ENCODE data around the gene OGA. TPM values are rescaled to one million over a fixed set of nuclear protein-coding genes. Genes with fewer than 3 reads are reported as not detected.

Gene OGA
- total and polyA plus RNA-seq, 2 donors (not counting 3 experiments of a cell fraction or from before 2014, with no cell fraction given), result 30.8 to 118 TPM

DNA sequence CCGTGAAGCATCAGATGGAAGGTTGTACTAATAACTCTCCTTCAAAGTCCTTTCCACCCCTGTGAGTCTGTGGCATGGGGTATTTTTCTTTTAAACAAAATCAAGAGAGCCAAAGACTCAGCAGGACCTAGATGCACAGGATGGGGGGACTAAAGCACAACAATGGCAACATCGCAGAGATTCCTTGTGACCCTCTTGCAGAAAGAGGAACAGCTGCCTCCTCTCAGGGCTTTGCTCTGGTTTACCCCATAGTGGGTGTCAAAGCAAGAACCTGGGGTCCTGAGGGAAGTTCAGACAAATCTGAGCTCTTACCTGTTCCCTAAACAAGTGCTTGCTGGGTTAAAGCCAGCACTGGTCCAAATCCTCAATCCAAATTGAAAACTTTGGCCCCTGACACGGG, 81.6 kb downstream of the OGA start:
- intact Hi-C loops (cut with micrococcal nuclease) (no loop called here), dilution Hi-C loops (cut with MboI; ENCODE audit: extremely low pct_ligation_motif_present, low sequenced_read_pairs) (no loop called here)
- FAIRE-seq (no peak), DNase-seq (ENCODE audit: low read depth, low spot score) (no peak)
- H3K36me3 ChIP-seq (ENCODE audit: control insufficient read depth in 2 of 2, extremely low read depth in 1 of 2, insufficient read depth in 2 of 2, low read length in 2 of 2), result no peaks in the 10 kb centered on the region
- no peaks in the 10 kb centered on the region for H3K9me3 ChIP-seq (replicated peaks; ENCODE audit: control insufficient read depth, insufficient read depth, low read length)
- H3K27me3 ChIP-seq (ENCODE audit: control insufficient read depth in 2 of 2, insufficient read depth in 2 of 2, low read length in 2 of 2), result peaks cover 9 to 19% of the 10 kb centered on the region in 2 experiments
- H3K27ac ChIP-seq (ENCODE audit: insufficient read depth, low read depth, low read length), result no peak overlapping the region
- TF ChIP-seq FOS (IDR thresholded peaks at IDR 0.05; ENCODE audit: borderline replicate concordance, insufficient read depth, low read length) (no peak), POLR2A (IDR thresholded peaks at IDR 0.05; ENCODE audit: low read depth, low read length) (no peak), EZH2 (IDR thresholded peaks at IDR 0.05; ENCODE audit: borderline replicate concordance, low read depth, low read length, severe bottlenecking) (no peak), JUN (IDR thresholded peaks at IDR 0.05; ENCODE audit: borderline replicate concordance, insufficient read depth, insufficient read length, low read depth) (no peak), GATA2 (IDR thresholded peaks at IDR 0.05; ENCODE audit: insufficient read depth, insufficient read length, low read depth, low read length) (no peak), POLR2AphosphoS5 (IDR thresholded peaks at IDR 0.05; ENCODE audit: insufficient read depth, low read depth, low read length) (no peak), MYC (IDR thresholded peaks at IDR 0.05; ENCODE audit: low read depth, low read length) (no peak)
- TF ChIP-seq, protein P1, sequence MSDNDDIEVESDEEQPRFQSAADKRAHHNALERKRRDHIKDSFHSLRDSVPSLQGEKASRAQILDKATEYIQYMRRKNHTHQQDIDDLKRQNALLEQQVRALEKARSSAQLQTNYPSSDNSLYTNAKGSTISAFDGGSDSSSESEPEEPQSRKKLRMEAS (IDR thresholded peaks at IDR 0.05; ENCODE audit: insufficient read depth, insufficient read length), result no peak
- TF ChIP-seq, protein P2, sequence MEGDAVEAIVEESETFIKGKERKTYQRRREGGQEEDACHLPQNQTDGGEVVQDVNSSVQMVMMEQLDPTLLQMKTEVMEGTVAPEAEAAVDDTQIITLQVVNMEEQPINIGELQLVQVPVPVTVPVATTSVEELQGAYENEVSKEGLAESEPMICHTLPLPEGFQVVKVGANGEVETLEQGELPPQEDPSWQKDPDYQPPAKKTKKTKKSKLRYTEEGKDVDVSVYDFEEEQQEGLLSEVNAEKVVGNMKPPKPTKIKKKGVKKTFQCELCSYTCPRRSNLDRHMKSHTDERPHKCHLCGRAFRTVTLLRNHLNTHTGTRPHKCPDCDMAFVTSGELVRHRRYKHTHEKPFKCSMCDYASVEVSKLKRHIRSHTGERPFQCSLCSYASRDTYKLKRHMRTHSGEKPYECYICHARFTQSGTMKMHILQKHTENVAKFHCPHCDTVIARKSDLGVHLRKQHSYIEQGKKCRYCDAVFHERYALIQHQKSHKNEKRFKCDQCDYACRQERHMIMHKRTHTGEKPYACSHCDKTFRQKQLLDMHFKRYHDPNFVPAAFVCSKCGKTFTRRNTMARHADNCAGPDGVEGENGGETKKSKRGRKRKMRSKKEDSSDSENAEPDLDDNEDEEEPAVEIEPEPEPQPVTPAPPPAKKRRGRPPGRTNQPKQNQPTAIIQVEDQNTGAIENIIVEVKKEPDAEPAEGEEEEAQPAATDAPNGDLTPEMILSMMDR (IDR thresholded peaks at IDR 0.05; ENCODE audit: extremely low read depth in 1 of 2, insufficient read depth in 1 of 2, low read depth in 1 of 2, low read length in 2 of 2), result no peak
- H4K20me1 ChIP-seq (replicated peaks; ENCODE audit: control insufficient read depth, extremely low read depth, insufficient read depth, low read length), result no peaks in the 10 kb centered on the region
- BruUV-seq (replicated peaks), result no TSS peak
- H3K79me2 ChIP-seq (ENCODE audit: control insufficient read depth, insufficient read depth, low read length), result no peaks in the 10 kb centered on the region
- CTCF ChIA-PET, result interaction anchor here (1.3 kb wide), 1 partner anchor 90 kb away, joined by 3 read pairs; no protein-coding TSS in a partner anchor
- POLR2A ChIA-PET, result no interaction called here
- no peak overlapping the region for H3K4me2 ChIP-seq (ENCODE audit: insufficient read depth, low read length)
- H3K4me1 ChIP-seq (ENCODE audit: control insufficient read depth, extremely low read depth, insufficient read depth, low read length), result no peaks in the 10 kb centered on the region
- no peaks in the 10 kb centered on the region for H3K9me1 ChIP-seq (replicated peaks; ENCODE audit: control insufficient read depth, extremely low read depth, insufficient read depth, low read length)
- H3K9ac ChIP-seq (replicated peaks; ENCODE audit: extremely low read depth, insufficient read depth, low read length), result no peak overlapping the region
- H3K4me3 ChIP-seq (replicated peaks in 1 of 3; ENCODE audit: insufficient read depth in 1 of 3, low read depth in 1 of 3, low read length in 3 of 3), result no peak overlapping the region
- H2AFZ ChIP-seq (ENCODE audit: low read depth, low read length), result no peak overlapping the region

Other genes with a start within 250 kb of the OGA start
- 27.4 and 34.3 TPM in 2 replicates for gene POLL, start 230.2 kb downstream of the OGA start, total RNA-seq
- 42.3 and 51.0 TPM in 2 replicates for gene POLL, start 230.2 kb downstream of the OGA start, polyA plus RNA-seq
- gene DPCD, start 230.1 kb downstream of the OGA start, total RNA-seq, result 21.3 and 25.3 TPM in 2 replicates
- 33.0 and 39.3 TPM in 2 replicates for gene DPCD, start 230.1 kb downstream of the OGA start, polyA plus RNA-seq
- 20.8 and 22.4 TPM in 2 replicates for gene FBXW4, start 123.3 kb downstream of the OGA start, total RNA-seq
- gene FBXW4, start 123.3 kb downstream of the OGA start, polyA plus RNA-seq, result 17.4 and 21.1 TPM in 2 replicates
- gene FGF8, start 42.3 kb downstream of the OGA start, total RNA-seq, result 0.39 and 0.44 TPM in 2 replicates
- gene FGF8, start 42.3 kb downstream of the OGA start, polyA plus RNA-seq, result not detected in 2 replicates
- gene NPM3, start 35.0 kb downstream of the OGA start, total RNA-seq, result 55.4 and 60.7 TPM in 2 replicates
- 48.1 and 71.3 TPM in 2 replicates for gene NPM3, start 35.0 kb downstream of the OGA start, polyA plus RNA-seq
- 2.2 and 3.0 TPM in 2 replicates for gene KCNIP2, start 25.4 kb upstream of the OGA start, total RNA-seq
- gene KCNIP2, start 25.4 kb upstream of the OGA start, polyA plus RNA-seq, result 0.36 and 0.65 TPM in 2 replicates
- gene ARMH3, start 237.7 kb upstream of the OGA start, total RNA-seq, result 16.6 and 17.6 TPM in 2 replicates
- 12.6 and 13.1 TPM in 2 replicates for gene ARMH3, start 237.7 kb upstream of the OGA start, polyA plus RNA-seq
- 18.5 TPM in 2 replicates for gene HPS6, start 246.9 kb upstream of the OGA start, total RNA-seq
- gene HPS6, start 246.9 kb upstream of the OGA start, polyA plus RNA-seq, result 9.3 and 11.6 TPM in 2 replicates